Measurements from ENCODE around the gene EFCAB11.

- TF ChIP-seq POLR2A (IDR thresholded peaks at IDR 0.05; ENCODE audit: low read depth, low read length) (no peak), CTCF (conservative IDR thresholded peaks at IDR 0.05; ENCODE audit: low read depth, low read length) (no peak), MXI1 (IDR thresholded peaks at IDR 0.05; ENCODE audit: borderline replicate concordance, low read depth, low read length) (no peak), SMC3 (IDR thresholded peaks at IDR 0.05; ENCODE audit: low read depth, low read length) (no peak), BHLHE40 (IDR thresholded peaks at IDR 0.05; ENCODE audit: low read depth, low read length) (no peak), RAD21 (IDR thresholded peaks at IDR 0.05; ENCODE audit: low read length) (no peak), NFE2L2 (IDR thresholded peaks at IDR 0.05; ENCODE audit: low read depth, low read length) (no peak), MAFK (IDR thresholded peaks at IDR 0.05; ENCODE audit: low read depth, low read length) (no peak), MAZ (IDR thresholded peaks at IDR 0.05; ENCODE audit: borderline replicate concordance, low read depth, low read length) (no peak), CEBPB (IDR thresholded peaks at IDR 0.05; ENCODE audit: low read depth, low read length) (no peak), RFX5 (IDR thresholded peaks at IDR 0.05; ENCODE audit: low read depth, low read length) (no peak), USF2 (IDR thresholded peaks at IDR 0.05; ENCODE audit: low read depth, low read length) (no peak)
Measured at GRCh38 chr14:89851106-89851505, 103.4 kb downstream of the EFCAB11 start.
